ENCODE measurements around the gene DTNBP1. TPM values are rescaled to one million over a fixed set of nuclear protein-coding genes. Genes with fewer than 3 reads are reported as not detected.

Gene DTNBP1
- total RNA-seq, 1 donor from 2014 or later = 11.0 TPM

- Histone ChIP-seq H3K4me3 (ENCODE audit: low read depth, low read length) (no peak overlapping the region), H3K27me3 (ENCODE audit: control insufficient read depth, insufficient read depth, low read length) (no peaks in the 10 kb centered on the region)
- no peak for TF ChIP-seq CTCF (IDR thresholded peaks at IDR 0.05; ENCODE audit: insufficient read depth, low read length, poor library complexity, severe bottlenecking)
Observed at GRCh38 chr6:15480525-15480924, 182.3 kb downstream of the DTNBP1 start.

DNA sequence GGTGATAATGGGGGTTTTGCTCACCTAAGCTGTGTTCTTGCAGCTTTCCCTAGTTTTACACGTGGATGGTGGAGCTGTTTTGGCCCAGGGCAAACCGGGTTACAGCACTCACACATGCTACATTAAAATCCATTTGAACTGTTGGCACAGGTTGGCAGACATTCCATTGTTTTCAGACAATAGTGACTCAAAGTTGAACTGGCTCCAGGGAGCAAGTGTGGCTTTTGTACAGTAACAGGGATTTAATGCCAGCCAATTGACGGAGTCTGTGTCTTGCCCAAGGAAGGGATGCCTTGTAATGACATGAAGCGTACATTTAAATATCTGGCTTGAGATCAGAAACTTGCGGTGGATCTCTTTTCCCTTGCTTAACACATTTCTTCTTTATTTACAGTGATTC is 183.1 kb downstream of the DTNBP1 start:
- H3K4me3 ChIP-seq (ENCODE audit: low read depth, low read length) = no peak overlapping the region
- DNase-seq (ENCODE audit: low read depth) = no peak
- TF ChIP-seq CTCF (IDR thresholded peaks at IDR 0.05; ENCODE audit: insufficient read depth, low read length, poor library complexity, severe bottlenecking) = no peak

More at GRCh38 chr6:15480525-15480924, 182.3 kb downstream of the DTNBP1 start:
- no peak for DNase-seq (ENCODE audit: low read depth)
- H3K36me3 ChIP-seq (ENCODE audit: control insufficient read depth, insufficient read depth, low read length) = no peaks in the 10 kb centered on the region

DNA sequence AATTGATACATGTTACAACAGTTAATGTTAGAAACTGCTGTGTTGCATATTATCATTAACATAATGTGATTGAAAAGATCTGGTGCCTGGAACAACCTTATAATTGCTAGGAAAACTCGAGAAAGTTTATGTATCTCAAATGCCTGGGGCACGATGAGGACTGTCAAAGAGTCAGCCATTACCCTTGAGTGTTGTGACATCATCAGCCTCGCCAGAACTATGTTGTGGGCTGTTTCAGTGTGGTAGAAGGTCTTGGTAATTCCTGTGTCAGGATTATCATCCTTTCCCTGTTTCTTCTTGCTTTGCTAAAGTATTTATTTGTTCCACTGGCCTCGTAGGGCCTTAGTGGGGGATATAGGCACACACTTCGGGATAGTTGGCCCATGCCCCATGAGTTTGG is 185.1 kb downstream of the DTNBP1 start:
- TF ChIP-seq CTCF (IDR thresholded peaks at IDR 0.05; ENCODE audit: insufficient read depth, low read length, poor library complexity, severe bottlenecking) = no peak
- Histone ChIP-seq H3K27me3 (ENCODE audit: control insufficient read depth, insufficient read depth, low read length) (no peaks in the 10 kb centered on the region), H3K4me3 (ENCODE audit: low read depth, low read length) (no peak overlapping the region), H3K36me3 (ENCODE audit: control insufficient read depth, insufficient read depth, low read length) (no peaks in the 10 kb centered on the region)
- no peak for DNase-seq (ENCODE audit: low read depth)

More for the DNA sequence above, 183.1 kb downstream of the DTNBP1 start:
- Histone ChIP-seq H3K36me3 (ENCODE audit: control insufficient read depth, insufficient read depth, low read length) (no peaks in the 10 kb centered on the region), H3K27me3 (ENCODE audit: control insufficient read depth, insufficient read depth, low read length) (no peaks in the 10 kb centered on the region)

DNA sequence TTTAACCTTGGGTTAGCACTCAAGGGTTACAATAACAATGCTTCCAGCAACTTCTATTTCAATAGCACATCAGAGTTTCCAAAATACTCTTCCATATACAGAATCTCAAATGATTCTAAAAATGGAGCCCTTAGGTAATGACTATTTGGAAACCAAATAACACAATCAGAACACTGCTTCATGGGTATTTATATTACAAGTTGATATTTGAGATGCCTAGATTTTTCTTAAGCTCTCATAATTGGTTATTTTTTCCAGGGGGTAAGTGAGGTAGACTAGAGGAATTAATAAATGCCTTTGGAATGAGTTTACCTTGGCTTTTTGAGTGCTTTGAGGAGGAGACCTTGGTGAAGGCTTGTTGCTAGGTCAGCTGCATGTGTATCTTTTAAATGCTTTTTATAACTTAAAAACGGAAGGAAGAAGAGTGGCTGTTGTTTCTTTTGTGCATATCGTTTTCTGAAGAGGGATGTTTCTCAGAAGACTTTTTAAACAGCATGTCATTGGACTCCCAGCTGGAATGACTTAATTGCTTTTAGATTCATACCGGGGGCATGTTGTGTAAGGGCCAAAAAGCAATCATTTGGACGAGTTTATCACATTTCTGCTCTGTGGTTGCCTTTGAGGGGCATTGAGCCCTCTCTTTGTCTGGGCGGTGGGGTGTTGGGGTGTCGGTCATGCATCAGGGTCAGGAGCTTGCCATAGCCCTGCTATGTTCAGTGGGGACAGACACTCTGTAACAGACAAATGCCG is 186.0 kb downstream of the DTNBP1 start:
- H3K4me3 ChIP-seq (ENCODE audit: low read depth, low read length) = no peak overlapping the region
- no peak for DNase-seq (ENCODE audit: low read depth)
- TF ChIP-seq CTCF (IDR thresholded peaks at IDR 0.05; ENCODE audit: insufficient read depth, low read length, poor library complexity, severe bottlenecking) = no peak
- no peaks in the 10 kb centered on the region for H3K27me3 ChIP-seq (ENCODE audit: control insufficient read depth, insufficient read depth, low read length)
- H3K36me3 ChIP-seq (ENCODE audit: control insufficient read depth, insufficient read depth, low read length) = no peaks in the 10 kb centered on the region

DNA sequence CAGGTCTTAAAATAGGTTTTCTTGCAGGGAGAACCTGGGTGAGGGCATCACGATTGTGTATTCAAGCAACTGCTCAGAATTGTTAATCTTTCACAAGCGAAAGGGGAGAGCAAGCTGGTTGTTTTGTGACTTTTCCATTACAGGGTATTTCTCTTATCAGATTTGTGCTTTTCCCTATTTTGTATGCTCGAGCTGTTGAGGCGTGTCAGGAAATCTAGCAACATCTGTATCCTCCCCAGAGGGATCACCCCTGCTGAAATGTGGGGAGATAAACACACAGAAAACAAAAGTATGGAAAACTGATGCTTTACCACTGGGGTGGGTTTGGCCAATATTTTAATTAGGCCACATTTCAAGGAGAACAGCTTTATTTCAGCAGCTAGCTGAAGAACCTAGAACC is 187.0 kb downstream of the DTNBP1 start:
- no peak for TF ChIP-seq CTCF (IDR thresholded peaks at IDR 0.05; ENCODE audit: insufficient read depth, low read length, poor library complexity, severe bottlenecking)

GRCh38 chr6:15475261-15475660 is 187.6 kb downstream of the DTNBP1 start:
- H3K27me3 ChIP-seq (ENCODE audit: control insufficient read depth, insufficient read depth, low read length) = no peaks in the 10 kb centered on the region
- H3K4me3 ChIP-seq (ENCODE audit: low read depth, low read length) = no peak overlapping the region
- no peak for TF ChIP-seq CTCF (IDR thresholded peaks at IDR 0.05; ENCODE audit: insufficient read depth, low read length, poor library complexity, severe bottlenecking)
- H3K36me3 ChIP-seq (ENCODE audit: control insufficient read depth, insufficient read depth, low read length) = no peaks in the 10 kb centered on the region
- DNase-seq (ENCODE audit: low read depth) = no peak

More for the DNA sequence above, 187.0 kb downstream of the DTNBP1 start:
- Histone ChIP-seq H3K27me3 (ENCODE audit: control insufficient read depth, insufficient read depth, low read length) (no peaks in the 10 kb centered on the region), H3K4me3 (ENCODE audit: low read depth, low read length) (no peak overlapping the region), H3K36me3 (ENCODE audit: control insufficient read depth, insufficient read depth, low read length) (no peaks in the 10 kb centered on the region)
- DNase-seq (ENCODE audit: low read depth) = no peak

Measured in kidney epithelial cell (primary cell).